RPMI8226 (cell line): ENCODE results near the gene ELOVL3.

Experiments used
- DNase-seq: peaks from one replicate; pipeline ENCODE4 v3.0.0-alpha.2; 2015

Gene ELOVL3

GRCh38 chr10:102255404-102255803 lies 29.3 kb downstream of the ELOVL3 start:
- DNase-seq, result no peak

DNA sequence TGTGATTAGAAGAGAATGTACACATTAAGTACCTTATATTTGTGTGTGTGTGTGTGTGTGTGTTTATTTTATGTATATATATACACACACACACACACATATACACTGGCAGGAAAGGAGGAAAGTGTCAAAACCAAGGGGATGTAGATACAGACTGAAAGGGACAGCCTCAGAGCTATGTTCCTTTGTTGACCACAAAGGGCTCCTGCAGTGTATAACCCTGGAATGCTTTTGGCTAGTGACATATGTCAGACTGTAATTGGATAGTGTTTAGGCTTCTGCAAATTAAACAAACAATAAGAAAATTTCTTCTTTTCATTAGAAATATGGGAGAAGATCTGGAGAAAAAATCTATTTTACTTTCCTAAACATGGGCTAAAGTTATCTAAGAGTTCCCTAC lies 35.1 kb downstream of the ELOVL3 start:
- DNase-seq, result no peak

DNA sequence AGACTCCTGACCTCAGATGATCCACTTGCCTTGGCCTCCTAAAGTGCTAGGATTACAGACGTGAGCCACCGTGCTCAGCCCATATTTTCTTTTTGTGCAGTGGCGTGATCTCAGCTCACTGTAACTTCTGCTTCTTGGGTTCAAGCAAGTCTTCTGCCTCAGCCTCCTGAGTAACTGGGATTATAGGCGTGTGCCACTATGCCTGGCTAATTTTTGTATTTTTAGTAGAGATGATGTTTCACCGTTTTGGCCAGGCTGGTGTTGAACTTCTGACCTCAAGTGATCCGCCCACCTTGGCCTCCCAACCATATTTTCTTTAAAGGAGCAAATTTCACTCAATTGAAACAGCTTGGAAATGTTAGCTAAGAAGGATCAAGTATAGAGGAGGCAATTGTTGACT lies 35.7 kb downstream of the ELOVL3 start:
- no peak for DNase-seq

DNA sequence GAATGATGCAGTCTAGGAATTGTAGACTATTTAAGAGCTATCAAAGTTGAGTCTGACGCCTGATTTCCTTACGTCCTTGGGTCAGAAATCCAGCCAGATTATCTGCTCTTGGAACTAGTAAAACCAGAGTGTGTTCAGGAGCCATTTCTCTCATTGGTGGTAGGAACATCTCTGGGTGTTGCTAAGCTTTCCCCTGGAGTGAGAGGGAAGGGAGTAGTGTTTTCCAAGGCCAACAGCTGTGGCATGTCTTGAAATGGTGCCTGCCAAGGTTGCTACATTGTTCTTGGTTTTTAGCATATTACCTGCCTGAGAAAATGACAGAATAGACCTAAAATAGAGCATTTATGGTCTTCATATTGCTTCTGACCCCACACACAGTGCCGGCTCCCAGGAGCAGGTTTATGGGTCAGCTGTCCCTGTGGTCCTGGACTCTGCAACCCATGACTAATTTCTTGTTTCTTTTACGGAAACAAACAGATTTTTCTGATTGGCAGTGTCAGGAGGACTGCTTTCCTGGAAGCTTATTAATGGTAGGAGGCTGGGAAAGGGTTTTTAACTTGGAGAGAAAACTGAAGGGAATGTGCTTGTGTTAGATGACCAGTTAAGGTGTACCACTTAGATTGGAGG lies 36.8 kb downstream of the ELOVL3 start:
- DNase-seq, result no peak

- no peak for DNase-seq
Observed at GRCh38 chr10:102264371-102264770, 38.3 kb downstream of the ELOVL3 start.

DNA sequence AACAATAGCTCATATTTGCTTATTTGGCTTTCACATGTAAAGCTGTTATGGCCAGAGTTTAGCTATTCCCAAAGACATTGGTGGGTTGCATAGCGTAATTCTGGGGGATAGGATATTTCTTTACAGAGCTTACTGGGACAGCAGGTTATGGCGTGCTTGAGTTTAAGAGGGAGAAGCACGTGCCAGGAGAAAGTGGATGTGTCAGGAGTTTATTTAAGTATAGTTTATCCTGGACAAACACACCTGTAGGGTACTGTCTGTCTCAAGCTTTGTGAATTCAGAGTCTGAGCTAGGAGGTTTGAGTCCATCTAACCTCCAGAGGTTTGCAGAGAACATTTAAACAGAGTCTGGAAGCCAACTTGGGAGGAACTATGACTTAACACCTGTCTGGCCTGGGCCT lies 40.6 kb downstream of the ELOVL3 start:
- DNase-seq, result no peak

GRCh38 chr10:102267748-102268147 lies 41.6 kb downstream of the ELOVL3 start:
- no peak for DNase-seq

DNA sequence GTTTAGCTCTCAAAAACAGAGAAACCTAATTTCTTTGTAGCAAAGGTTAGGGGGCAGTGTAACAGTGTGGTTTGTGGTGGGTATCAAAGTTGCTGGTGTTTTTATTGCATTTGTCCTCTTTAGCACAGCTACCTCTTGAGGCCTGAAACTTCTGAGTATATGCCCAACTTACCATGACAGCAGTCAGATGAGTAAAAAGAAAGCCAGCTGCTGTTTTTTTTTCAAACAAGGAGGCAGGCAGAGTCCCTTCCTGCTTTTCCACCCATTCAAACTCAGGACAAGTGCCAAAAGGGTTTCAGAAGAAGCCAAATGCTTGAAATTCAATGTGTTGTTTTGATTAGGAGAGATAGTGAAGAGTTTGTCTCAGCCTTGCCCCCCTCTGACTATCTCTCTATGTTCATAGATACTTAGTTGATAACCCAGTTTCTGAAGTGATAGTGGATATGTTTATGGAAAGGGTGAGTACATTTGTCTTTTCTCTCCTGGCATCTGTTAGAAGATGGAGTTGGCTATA lies 42.3 kb downstream of the ELOVL3 start:
- no peak for DNase-seq

- no peak for DNase-seq
Observed at GRCh38 chr10:102269017-102269416, 42.9 kb downstream of the ELOVL3 start.

- no peak for DNase-seq
Observed at GRCh38 chr10:102274062-102274461, 48.0 kb downstream of the ELOVL3 start.

GRCh38 chr10:102275343-102275742 lies 49.2 kb downstream of the ELOVL3 start:
- no peak for DNase-seq

GRCh38 chr10:102279104-102279503 lies 53.0 kb downstream of the ELOVL3 start:
- no peak for DNase-seq
